Measurements from ENCODE around the gene TRAPPC6A. TPM values are rescaled to one million over a fixed set of nuclear protein-coding genes. Genes with fewer than 3 reads are reported as not detected.
A peak's percentile ranks its signal among the peaks of the same experiment; 100 is the strongest.

Gene TRAPPC6A, protein sequence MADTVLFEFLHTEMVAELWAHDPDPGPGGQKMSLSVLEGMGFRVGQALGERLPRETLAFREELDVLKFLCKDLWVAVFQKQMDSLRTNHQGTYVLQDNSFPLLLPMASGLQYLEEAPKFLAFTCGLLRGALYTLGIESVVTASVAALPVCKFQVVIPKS
- total RNA-seq, result 10 to 100 TPM in 1 of 3 donors, 1 to 10 TPM in 2; 8.5 to 11.5 (median 9.1) TPM

DNA sequence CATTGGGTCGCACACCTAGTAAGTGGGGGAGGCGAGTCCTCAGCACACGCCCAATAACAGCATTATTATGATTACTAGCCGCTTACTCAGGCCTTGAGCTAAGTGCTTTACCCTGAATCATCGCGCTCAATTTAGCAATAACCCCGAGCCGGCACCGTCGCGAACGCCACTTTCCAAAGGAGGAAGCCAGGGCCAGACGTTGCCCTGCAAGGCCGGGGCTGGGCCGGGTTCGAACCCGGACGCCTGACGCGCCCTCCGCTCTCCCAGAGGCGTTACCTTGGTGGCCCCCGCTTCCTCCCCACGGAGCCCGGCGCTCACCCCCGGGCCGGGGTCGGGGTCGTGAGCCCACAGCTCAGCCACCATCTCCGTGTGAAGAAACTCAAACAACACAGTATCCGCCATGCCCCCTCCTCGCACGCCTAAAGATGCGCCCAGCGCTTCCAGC, at the start of gene TRAPPC6A:
Gene TRAPPC6A (minus strand): TSS at position 421 of the 445 bp plus-strand sequence. CDS start 19 bp downstream, at position 402.
- Mint-ChIP-seq H3K9me3 (no peaks in the 10 kb centered on the region), H3K4me3 (peak within 1 kb of the TSS; percentile 85), H3K27me3 (ENCODE audit: low read depth) (no peaks in the 10 kb centered on the region), H3K4me1 (ENCODE audit: low read depth) (peaks cover 47% of the 10 kb centered on the region), H3K36me3 (ENCODE audit: insufficient read depth) (peaks cover 6% of the 10 kb centered on the region)
- DNase-seq, result no peak
- ATAC-seq, result peak; percentile 2

DNA sequence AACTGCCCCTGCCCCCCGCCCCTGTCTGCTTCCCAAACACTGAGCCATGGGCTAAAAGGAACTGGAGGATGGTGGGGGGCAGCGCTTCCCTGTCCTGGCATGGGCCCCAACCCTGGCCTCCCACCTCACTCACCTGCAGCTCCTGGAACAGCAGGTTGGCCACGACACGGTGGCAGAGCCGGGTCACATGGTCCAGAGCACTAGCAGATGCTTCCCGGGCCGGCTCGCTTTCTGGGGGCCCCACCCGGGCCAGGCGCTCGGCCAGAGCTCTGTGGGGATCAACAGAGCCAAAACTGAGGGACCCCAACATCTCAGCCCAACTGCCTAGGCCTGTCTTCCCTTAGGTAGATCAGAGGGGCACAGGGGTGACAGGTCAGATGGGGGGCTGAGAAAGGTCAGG, 46.6 kb upstream of the TRAPPC6A start:
- no peaks in the 10 kb centered on the region for H3K9me3 Mint-ChIP-seq
- DNase-seq (no peak), ATAC-seq (no peak)
- no peaks in the 10 kb centered on the region for H3K36me3 Mint-ChIP-seq (ENCODE audit: insufficient read depth)
- H3K4me1 Mint-ChIP-seq (ENCODE audit: low read depth), result no peaks in the 10 kb centered on the region
- peaks cover 40% of the 10 kb centered on the region for H3K27me3 Mint-ChIP-seq (ENCODE audit: low read depth)
- H3K4me3 Mint-ChIP-seq, result no peak overlapping the region

GRCh38 chr19:45223879-45224278, 45.8 kb upstream of the TRAPPC6A start:
- H3K4me3 Mint-ChIP-seq, result no peak overlapping the region
- no peaks in the 10 kb centered on the region for H3K36me3 Mint-ChIP-seq (ENCODE audit: insufficient read depth)
- no peaks in the 10 kb centered on the region for H3K9me3 Mint-ChIP-seq
- no peak for ATAC-seq
- no peaks in the 10 kb centered on the region for H3K4me1 Mint-ChIP-seq (ENCODE audit: low read depth)
- DNase-seq, result no peak
- peaks cover 44% of the 10 kb centered on the region for H3K27me3 Mint-ChIP-seq (ENCODE audit: low read depth)

- H3K4me3 Mint-ChIP-seq, result no peak overlapping the region
- no peaks in the 10 kb centered on the region for H3K4me1 Mint-ChIP-seq (ENCODE audit: low read depth)
- H3K9me3 Mint-ChIP-seq, result no peaks in the 10 kb centered on the region
- DNase-seq (no peak), ATAC-seq (no peak)
- peaks cover 45% of the 10 kb centered on the region for H3K27me3 Mint-ChIP-seq (ENCODE audit: low read depth)
- no peaks in the 10 kb centered on the region for H3K36me3 Mint-ChIP-seq (ENCODE audit: insufficient read depth)
Observed at GRCh38 chr19:45222724-45223123, 44.7 kb upstream of the TRAPPC6A start.

DNA sequence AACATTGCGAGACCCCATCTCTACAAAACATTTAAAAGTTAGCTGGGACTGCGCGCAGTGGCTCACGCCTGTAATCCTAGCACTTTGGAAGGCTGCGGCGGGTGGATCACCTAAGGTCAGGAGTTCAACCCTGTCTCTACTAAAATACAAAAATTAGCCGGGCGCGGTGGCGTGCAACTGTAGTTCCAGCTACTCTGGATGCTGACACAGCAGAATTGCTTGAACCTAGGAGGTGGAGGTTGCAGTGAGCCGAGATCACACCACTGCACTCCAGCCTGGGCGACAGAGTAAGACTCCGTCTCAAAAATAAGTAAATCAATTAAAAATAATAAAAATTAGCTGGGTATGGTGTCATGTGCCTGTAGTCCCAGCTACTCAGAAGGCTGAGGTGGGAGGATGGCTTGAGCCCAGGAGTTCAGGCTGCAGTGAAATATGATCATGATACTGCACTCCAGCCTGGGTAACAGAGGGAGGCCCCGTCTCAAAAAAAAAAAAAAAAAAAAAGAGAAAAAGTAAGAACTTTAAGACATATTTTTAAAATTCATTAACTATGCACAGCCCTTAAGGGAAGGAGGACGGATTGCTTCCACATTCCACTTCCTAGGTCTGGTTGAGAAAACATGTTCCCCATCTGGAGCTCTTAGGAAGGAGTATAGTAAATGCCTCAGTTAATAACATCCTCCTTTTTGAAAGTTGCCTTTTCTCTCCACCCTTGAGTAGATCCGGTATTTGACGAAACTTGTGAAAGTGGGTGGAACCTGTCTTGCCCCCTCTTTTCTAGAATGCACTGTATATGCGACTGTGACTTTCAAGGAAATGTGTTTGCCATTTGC, 41.1 kb upstream of the TRAPPC6A start:
- Mint-ChIP-seq H3K36me3 (ENCODE audit: insufficient read depth) (no peaks in the 10 kb centered on the region), H3K4me3 (no peak overlapping the region), H3K27me3 (ENCODE audit: low read depth) (peaks cover 59% of the 10 kb centered on the region), H3K9me3 (no peaks in the 10 kb centered on the region), H3K4me1 (ENCODE audit: low read depth) (peaks cover 1% of the 10 kb centered on the region)
- ATAC-seq (no peak), DNase-seq (no peak)

GRCh38 chr19:45218426-45218825, 40.4 kb upstream of the TRAPPC6A start:
- H3K36me3 Mint-ChIP-seq (ENCODE audit: insufficient read depth), result no peaks in the 10 kb centered on the region
- H3K4me1 Mint-ChIP-seq (ENCODE audit: low read depth), result peaks cover 1% of the 10 kb centered on the region
- DNase-seq, result no peak
- no peak for ATAC-seq
- no peaks in the 10 kb centered on the region for H3K9me3 Mint-ChIP-seq
- H3K27me3 Mint-ChIP-seq (ENCODE audit: low read depth), result peaks cover 61% of the 10 kb centered on the region
- no peak overlapping the region for H3K4me3 Mint-ChIP-seq

GRCh38 chr19:45217957-45218334, 39.9 kb upstream of the TRAPPC6A start:
- ATAC-seq (no peak), DNase-seq (no peak)
- Mint-ChIP-seq H3K36me3 (ENCODE audit: insufficient read depth) (no peaks in the 10 kb centered on the region), H3K27me3 (ENCODE audit: low read depth) (peaks cover 61% of the 10 kb centered on the region), H3K4me1 (ENCODE audit: low read depth) (peaks cover 1% of the 10 kb centered on the region), H3K9me3 (no peaks in the 10 kb centered on the region), H3K4me3 (no peak overlapping the region)

DNA sequence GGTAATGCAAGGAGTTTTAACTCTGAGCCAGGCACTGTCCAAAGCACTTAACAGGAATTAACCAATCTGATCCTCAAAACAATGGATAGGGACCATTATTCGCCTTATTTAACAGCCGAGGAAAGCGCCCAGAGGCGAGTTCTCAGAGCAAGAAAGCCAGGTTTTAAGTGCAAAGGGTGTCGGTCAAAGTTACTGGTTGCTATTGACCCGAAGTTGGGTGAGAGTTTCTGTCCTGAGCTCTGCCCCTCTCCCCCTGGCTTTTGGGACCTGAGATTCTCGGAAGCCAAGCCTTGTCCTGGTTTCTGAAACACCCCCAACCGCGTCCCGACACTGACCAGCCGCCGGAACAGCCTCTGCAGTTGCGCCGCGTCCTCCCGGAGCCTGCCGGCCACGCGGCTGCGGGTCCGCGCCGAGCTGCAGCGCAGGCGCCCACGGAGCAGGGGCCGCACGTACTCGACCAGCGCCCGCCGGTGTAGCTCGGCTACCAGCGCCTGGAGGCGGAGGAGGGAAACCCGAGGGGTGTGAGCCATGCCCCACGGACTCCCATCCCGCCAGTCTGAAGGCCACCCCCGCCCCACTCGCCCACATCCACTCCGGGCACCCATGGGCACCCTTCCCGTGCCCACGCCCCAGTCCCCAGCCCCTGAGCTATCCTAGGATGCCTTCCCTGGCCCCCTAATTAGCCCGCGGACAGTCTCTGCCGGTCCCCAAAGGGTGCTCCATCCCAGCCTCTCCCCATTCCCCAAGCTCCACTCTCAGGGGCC, 39.3 kb upstream of the TRAPPC6A start:
- no peaks in the 10 kb centered on the region for H3K9me3 Mint-ChIP-seq
- no peak overlapping the region for H3K4me3 Mint-ChIP-seq
- H3K27me3 Mint-ChIP-seq (ENCODE audit: low read depth), result peaks cover 59% of the 10 kb centered on the region
- H3K4me1 Mint-ChIP-seq (ENCODE audit: low read depth), result peaks cover 1% of the 10 kb centered on the region
- no peak for DNase-seq
- ATAC-seq, result no peak
- H3K36me3 Mint-ChIP-seq (ENCODE audit: insufficient read depth), result no peaks in the 10 kb centered on the region

DNA sequence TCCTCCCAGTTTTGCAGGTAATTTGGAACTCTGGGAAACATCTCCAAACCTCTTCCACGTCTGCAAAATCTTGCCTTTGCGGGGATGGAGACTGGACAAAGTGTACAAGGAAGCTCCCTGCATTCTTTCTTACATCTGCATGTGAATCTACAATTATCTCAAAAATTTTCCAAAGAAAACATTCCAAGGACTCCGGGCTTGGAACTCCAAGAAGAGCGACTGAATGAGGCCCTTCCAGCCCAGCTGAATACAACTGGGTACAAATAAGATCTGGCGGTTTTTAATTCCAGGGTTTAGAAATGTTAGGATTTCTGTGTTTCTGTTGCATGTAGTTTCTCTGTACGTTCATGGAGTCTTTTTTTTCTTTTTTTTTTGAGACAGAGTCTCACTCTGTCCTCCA, 38.6 kb upstream of the TRAPPC6A start:
- DNase-seq, result no peak
- Mint-ChIP-seq H3K9me3 (no peaks in the 10 kb centered on the region), H3K4me1 (ENCODE audit: low read depth) (peaks cover 1% of the 10 kb centered on the region), H3K4me3 (no peak overlapping the region), H3K36me3 (ENCODE audit: insufficient read depth) (no peaks in the 10 kb centered on the region), H3K27me3 (ENCODE audit: low read depth) (peaks cover 57% of the 10 kb centered on the region)
- ATAC-seq, result no peak

DNA sequence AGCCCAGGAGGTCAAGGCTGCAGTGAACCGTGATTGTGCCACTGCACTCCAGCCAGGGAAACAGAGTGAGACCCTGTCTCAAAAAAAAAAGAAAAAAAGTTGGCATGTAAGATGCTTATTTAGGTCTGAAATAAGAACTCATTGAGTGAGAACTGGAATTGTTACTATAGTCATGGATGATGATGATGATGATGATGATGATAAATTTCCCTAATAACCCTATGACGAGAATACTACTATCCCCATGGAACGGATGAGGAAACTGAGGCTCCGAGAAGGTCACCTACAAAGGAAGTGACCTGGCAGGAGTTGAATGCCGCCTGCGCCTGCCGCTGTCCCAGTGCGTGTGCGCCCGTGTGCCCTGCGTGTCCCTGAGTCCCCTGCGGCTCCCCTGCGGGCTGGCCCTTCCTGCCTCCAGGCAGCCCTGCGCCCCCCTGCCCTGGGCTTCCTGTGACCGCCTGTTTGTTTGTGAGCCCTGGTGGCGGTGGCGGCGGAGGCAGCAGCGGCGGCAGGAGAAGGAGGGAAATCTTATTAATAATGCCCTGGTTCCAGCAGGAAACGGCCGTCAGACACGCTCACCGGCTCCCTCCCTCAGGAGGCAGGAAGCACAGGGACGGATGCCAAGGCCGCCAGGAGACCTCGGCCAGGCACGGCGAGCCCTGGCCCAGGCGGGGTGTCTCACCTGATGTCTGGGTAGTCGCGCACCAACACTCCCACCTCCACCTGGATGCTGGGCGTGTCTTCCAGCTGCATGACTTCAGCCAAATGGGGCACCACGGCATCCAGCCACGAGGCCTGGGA, 37.6 kb upstream of the TRAPPC6A start:
- DNase-seq (no peak), ATAC-seq (no peak)
- Mint-ChIP-seq H3K4me1 (ENCODE audit: low read depth) (peaks cover 1% of the 10 kb centered on the region), H3K27me3 (ENCODE audit: low read depth) (peaks cover 58% of the 10 kb centered on the region), H3K36me3 (ENCODE audit: insufficient read depth) (no peaks in the 10 kb centered on the region), H3K4me3 (no peak overlapping the region), H3K9me3 (no peaks in the 10 kb centered on the region)

DNA sequence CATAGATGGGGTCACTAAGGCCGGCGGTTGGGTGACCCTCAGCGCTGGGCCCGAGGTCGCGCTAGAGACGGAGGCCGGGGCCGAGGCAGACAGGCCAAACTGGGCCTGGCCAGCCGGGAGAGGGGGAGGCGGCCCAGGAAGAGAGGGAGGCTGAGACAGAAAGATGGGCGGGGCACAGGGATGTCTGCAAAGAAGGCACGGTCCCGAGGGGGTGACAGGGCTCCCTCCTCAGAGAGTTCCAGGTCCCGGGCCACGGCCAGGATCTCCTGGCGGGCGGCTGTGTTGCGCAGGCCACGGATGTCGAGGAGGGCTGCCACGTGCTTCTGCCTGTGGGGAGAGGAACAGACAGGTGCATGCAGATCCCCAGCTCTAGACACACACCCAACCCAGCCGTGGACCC, 35.0 kb upstream of the TRAPPC6A start:
- H3K27me3 Mint-ChIP-seq (ENCODE audit: low read depth), result peaks cover 40% of the 10 kb centered on the region
- H3K36me3 Mint-ChIP-seq (ENCODE audit: insufficient read depth), result peaks cover 1% of the 10 kb centered on the region
- no peak for ATAC-seq
- H3K4me1 Mint-ChIP-seq (ENCODE audit: low read depth), result peaks cover 1% of the 10 kb centered on the region
- DNase-seq, result no peak
- H3K9me3 Mint-ChIP-seq, result no peaks in the 10 kb centered on the region
- no peak overlapping the region for H3K4me3 Mint-ChIP-seq

- peaks cover 1% of the 10 kb centered on the region for H3K36me3 Mint-ChIP-seq (ENCODE audit: insufficient read depth)
- H3K9me3 Mint-ChIP-seq, result no peaks in the 10 kb centered on the region
- no peak overlapping the region for H3K4me3 Mint-ChIP-seq
- ATAC-seq, result no peak
- no peak for DNase-seq
- H3K4me1 Mint-ChIP-seq (ENCODE audit: low read depth), result peaks cover 1% of the 10 kb centered on the region
- H3K27me3 Mint-ChIP-seq (ENCODE audit: low read depth), result peaks cover 34% of the 10 kb centered on the region
Observed at GRCh38 chr19:45211751-45212381, 33.8 kb upstream of the TRAPPC6A start.

DNA sequence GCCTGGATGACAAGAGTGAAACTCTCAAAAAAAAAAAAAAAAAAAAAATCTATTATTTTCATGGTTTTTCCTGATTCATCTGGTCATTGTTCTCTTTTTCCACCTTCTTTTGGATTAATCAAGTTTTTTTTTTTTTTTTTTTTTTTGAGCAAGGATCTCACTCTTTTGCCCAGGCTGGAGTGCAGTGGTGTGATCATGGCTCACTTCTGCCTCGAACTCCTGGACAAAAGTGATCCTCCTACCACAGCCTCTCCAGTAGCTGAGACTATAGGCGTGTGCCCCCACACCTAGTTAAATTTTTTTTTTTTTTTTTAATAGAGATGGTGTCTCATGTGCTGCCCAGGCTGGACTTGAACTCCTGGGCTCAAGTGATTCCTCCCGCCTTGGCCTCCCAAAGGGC, 28.3 kb upstream of the TRAPPC6A start:
- no peaks in the 10 kb centered on the region for H3K9me3 Mint-ChIP-seq
- no peak overlapping the region for H3K4me3 Mint-ChIP-seq
- peaks cover 2% of the 10 kb centered on the region for H3K27me3 Mint-ChIP-seq (ENCODE audit: low read depth)
- no peak for ATAC-seq
- H3K4me1 Mint-ChIP-seq (ENCODE audit: low read depth), result no peaks in the 10 kb centered on the region
- no peak for DNase-seq
- H3K36me3 Mint-ChIP-seq (ENCODE audit: insufficient read depth), result peaks cover 1% of the 10 kb centered on the region
